Measurements from ENCODE around the gene IQSEC2.

Gene IQSEC2

GRCh38 chrX:53224860-53225797, 56.3 kb downstream of the IQSEC2 start, which contains the start of gene KDM5C (continued):
- TF ChIP-seq ZNF394 (tag by site-specific recombination; IDR thresholded peaks at IDR 0.05; ENCODE audit: borderline replicate concordance): peak; percentile 94
- no peak for TF ChIP-seq ZNF248 (tag by site-specific recombination; IDR thresholded peaks at IDR 0.05)
- TF ChIP-seq ZNF660 (tag by site-specific recombination; IDR thresholded peaks at IDR 0.05): peak; percentile 96
- TF ChIP-seq ZNF707 (tag by site-specific recombination; IDR thresholded peaks at IDR 0.05): no peak
- 0 out of 2 replicates have a peak, but pooled peaks have one; percentile 61 for TF ChIP-seq ZNF785 (tag by site-specific recombination; IDR thresholded peaks at IDR 0.05)
- TF ChIP-seq ZNF416 (tag by site-specific recombination; IDR thresholded peaks at IDR 0.05): no peak
- peak; percentile 97 for TF ChIP-seq ZNF501 (tag by site-specific recombination; IDR thresholded peaks at IDR 0.05)
- TF ChIP-seq TCF7L2 (IDR thresholded peaks at IDR 0.05; ENCODE audit: borderline replicate concordance, low read depth, low read length): no peak
- TF ChIP-seq SETDB1 (IDR thresholded peaks at IDR 0.05; ENCODE audit: insufficient read length, low read length): no peak
- TF ChIP-seq ZNF37A (tag by site-specific recombination; IDR thresholded peaks at IDR 0.05): no peak
- no peak for TF ChIP-seq ZNF624 (tag by site-specific recombination; IDR thresholded peaks at IDR 0.05)
- no peak for TF ChIP-seq SCRT1 (tag by site-specific recombination; IDR thresholded peaks at IDR 0.05; ENCODE audit: borderline replicate concordance)
- peak; percentile 77; the same call in 1 of the 2 replicates for TF ChIP-seq ZNF518A (tag by site-specific recombination; conservative IDR thresholded peaks at IDR 0.05; ENCODE audit: low read depth)
- TF ChIP-seq ZNF26 (tag by site-specific recombination; IDR thresholded peaks at IDR 0.05): no peak
- TF ChIP-seq ZNF280C (tag by site-specific recombination; IDR thresholded peaks at IDR 0.05): no peak
- peak; percentile 58; the same call in 1 of the 2 replicates for TF ChIP-seq REST (tag by site-specific recombination; IDR thresholded peaks at IDR 0.05)
- peak; percentile 49; the same call in 1 of the 2 replicates for TF ChIP-seq MYNN (tag by site-specific recombination; IDR thresholded peaks at IDR 0.05; ENCODE audit: borderline replicate concordance)
- TF ChIP-seq ZNF777 (tag by site-specific recombination; IDR thresholded peaks at IDR 0.05; ENCODE audit: borderline replicate concordance): 0 out of 2 replicates have a peak, but pooled peaks have one; percentile 63
- peak; percentile 36; the same call in 1 of the 2 replicates for TF ChIP-seq ZFP3 (tag by site-specific recombination; IDR thresholded peaks at IDR 0.05; ENCODE audit: low read depth)
- TF ChIP-seq ZNF202 (tag by site-specific recombination; IDR thresholded peaks at IDR 0.05; ENCODE audit: borderline replicate concordance): no peak
- TF ChIP-seq KLF16 (tag by site-specific recombination; IDR thresholded peaks at IDR 0.05): peak; percentile 96
- TF ChIP-seq ZNF274 (IDR thresholded peaks at IDR 0.05; ENCODE audit: low read length): no peak
- no peak for TF ChIP-seq ZNF274 (tag by site-specific recombination; IDR thresholded peaks at IDR 0.05; ENCODE audit: borderline replicate concordance)
- TF ChIP-seq ZFP69B (tag by site-specific recombination; IDR thresholded peaks at IDR 0.05): peak; percentile 93
- peak; percentile 30 for TF ChIP-seq ZBTB6 (tag by site-specific recombination; IDR thresholded peaks at IDR 0.05)
